MM.1S (cell line): Measurements from ENCODE around the gene THTPA.

Experiments used
- DNase-seq: peaks from one replicate; pipeline ENCODE4 v3.0.0-alpha.2; 2015
- H2AFZ ChIP-seq: fragments of 300-600 bp; sonication (generic); 2 replicates; pipeline ENCODE4 v1.6.0; 2016; ENCODE audit warnings: antibody characterized with exemption, low read length
- H3F3A ChIP-seq: fragments of 300-600 bp; sonication (generic); 2 replicates; pipeline ENCODE4 v1.6.1; 2016; ENCODE audit warnings: mild to moderate bottlenecking, antibody characterized with exemption, low read length, moderate library complexity, mixed read lengths; ENCODE audit not compliant: insufficient read depth
- H3K27ac ChIP-seq: fragments of 300-600 bp; sonication (generic); 2 replicates; pipeline ENCODE4 v1.5.1; 2016; ENCODE audit warnings: mild to moderate bottlenecking, low read length
- H3K27me3 ChIP-seq: fragments of 300-600 bp; sonication (generic); replicated peaks from 2 replicates; pipeline ENCODE4 v1.6.0; 2016; ENCODE audit warnings: low read length; ENCODE audit not compliant: insufficient read depth
- H3K36me3 ChIP-seq: fragments of 300-600 bp; sonication (generic); replicated peaks from 2 replicates; pipeline ENCODE4 v1.6.1; 2016; ENCODE audit warnings: mild to moderate bottlenecking, low read length, mixed read lengths; ENCODE audit not compliant: insufficient read depth
- H3K4me1 ChIP-seq: fragments of 300-600 bp; sonication (generic); 2 replicates; pipeline ENCODE4 v1.6.1; 2016; ENCODE audit warnings: low read length, mixed read lengths
- H3K4me2 ChIP-seq: fragments of 300-600 bp; sonication (generic); 2 replicates; pipeline ENCODE4 v1.6.0; 2016; ENCODE audit warnings: low read depth, low read length
- H3K4me3 ChIP-seq: fragments of 300-600 bp; sonication (generic); 2 replicates; pipeline ENCODE4 v1.5.1; 2016; ENCODE audit warnings: low read length, mixed read lengths
- H3K79me2 ChIP-seq: fragments of 300-600 bp; sonication (generic); 2 replicates; pipeline ENCODE4 v1.6.1; 2016; ENCODE audit warnings: mixed run types, low read length, mixed read lengths
- H3K9ac ChIP-seq: fragments of 300-600 bp; sonication (generic); 2 replicates; pipeline ENCODE4 v1.6.1; 2016; ENCODE audit warnings: low read length, mixed read lengths
- H3K9me2 ChIP-seq: fragments of 300-600 bp; sonication (generic); replicated peaks from 2 replicates; pipeline ENCODE4 v1.6.1; 2016; ENCODE audit warnings: mild to moderate bottlenecking, low read length, mixed read lengths; ENCODE audit not compliant: insufficient read depth
- H3K9me3 ChIP-seq: fragments of 300-600 bp; sonication (generic); replicated peaks from 2 replicates; pipeline ENCODE4 v1.6.1; 2016; ENCODE audit warnings: mild to moderate bottlenecking, low read length, mixed read lengths; ENCODE audit not compliant: insufficient read depth
- H4K20me1 ChIP-seq: fragments of 300-600 bp; sonication (generic); 2 replicates; pipeline ENCODE4 v1.6.1; 2016; ENCODE audit warnings: mild to moderate bottlenecking, low read length, moderate library complexity, mixed read lengths; ENCODE audit not compliant: insufficient read depth
- CTCF ChIP-seq: fragments of 300-600 bp; sonication (generic); IDR thresholded peaks from 2 replicates; pipeline ENCODE4 v1.5.1; 2016; ENCODE audit warnings: antibody characterized with exemption, low read length, mixed read lengths
- EZH2 ChIP-seq: fragments of 300-600 bp; sonication (generic); optimal IDR thresholded peaks from 2 replicates; pipeline ENCODE3; 2017; ENCODE audit warnings: low read depth, mild to moderate bottlenecking, antibody characterized with exemption, low read length, mixed read lengths
- EZH2phosphoT487 ChIP-seq: fragments of 300-600 bp; sonication (generic); IDR thresholded peaks from 2 replicates; pipeline ENCODE4 v1.6.1; 2018; ENCODE audit warnings: antibody characterized with exemption, low read length

THTPA gene

GRCh38 chr14:23548351-23549318 lies 7.4 kb upstream of the THTPA start:
- TF ChIP-seq EZH2phosphoT487 (no peak), CTCF (no peak), EZH2 (no peak)
- Histone ChIP-seq H3K9ac (no peak overlapping the region), H3K4me2 (no peak overlapping the region), H3K4me1 (no peaks in the 10 kb centered on the region), H3K4me3 (no peak overlapping the region), H3K79me2 (no peaks in the 10 kb centered on the region), H3F3A (no peaks in the 10 kb centered on the region), H2AFZ (no peak overlapping the region), H3K36me3 (no peaks in the 10 kb centered on the region), H3K27ac (no peak overlapping the region), H3K9me3 (no peaks in the 10 kb centered on the region), H4K20me1 (no peaks in the 10 kb centered on the region), H3K27me3 (no peaks in the 10 kb centered on the region), H3K9me2 (no peaks in the 10 kb centered on the region)
- DNase-seq: no peak

- Histone ChIP-seq H3K9ac (no peak overlapping the region), H3K27me3 (no peaks in the 10 kb centered on the region), H3K4me3 (no peak overlapping the region), H3K36me3 (no peaks in the 10 kb centered on the region), H3K9me3 (no peaks in the 10 kb centered on the region), H3K79me2 (no peaks in the 10 kb centered on the region), H4K20me1 (no peaks in the 10 kb centered on the region), H3F3A (no peaks in the 10 kb centered on the region), H2AFZ (no peak overlapping the region), H3K9me2 (no peaks in the 10 kb centered on the region), H3K27ac (no peak overlapping the region), H3K4me2 (no peak overlapping the region), H3K4me1 (no peaks in the 10 kb centered on the region)
- DNase-seq: no peak
- no peak for TF ChIP-seq EZH2phosphoT487
- no peak for TF ChIP-seq CTCF
- TF ChIP-seq EZH2: no peak
Observed at GRCh38 chr14:23550131-23550811, 5.8 kb upstream of the THTPA start.

- Histone ChIP-seq H2AFZ (peak overlapping the region; percentile 74), H3K9me2 (no peaks in the 10 kb centered on the region), H3K27ac (no peak overlapping the region), H3K4me3 (peak overlapping the region; percentile 65), H3K9me3 (no peaks in the 10 kb centered on the region), H3K79me2 (no peaks in the 10 kb centered on the region), H3K4me1 (no peaks in the 10 kb centered on the region), H3K36me3 (no peaks in the 10 kb centered on the region), H3K27me3 (no peaks in the 10 kb centered on the region), H4K20me1 (no peaks in the 10 kb centered on the region), H3K9ac (peak overlapping the region; percentile 23; the same call in 1 of the 2 replicates), H3K4me2 (peak overlapping the region; percentile 76), H3F3A (no peaks in the 10 kb centered on the region)
- no peak for TF ChIP-seq EZH2
- no peak for TF ChIP-seq EZH2phosphoT487
- TF ChIP-seq CTCF: no peak
- DNase-seq: no peak
Observed at GRCh38 chr14:23550812-23551265, 5.2 kb upstream of the THTPA start.
